Fibroblast of skin of scalp (primary cell): ENCODE results near the gene CDH22.

Experiments used
- DNase-seq: peaks from one replicate; pipeline ENCODE4 v3.0.0-alpha.2; 2013

Gene CDH22

GRCh38 chr20:46135856-46136633, 172.3 kb downstream of the CDH22 start:
- DNase-seq: no peak

- no peak for DNase-seq
Measured at GRCh38 chr20:46134716-46135115, 173.6 kb downstream of the CDH22 start.

GRCh38 chr20:46133886-46134654, 174.2 kb downstream of the CDH22 start:
- no peak for DNase-seq

GRCh38 chr20:46132705-46133120, 175.6 kb downstream of the CDH22 start:
- peak; percentile 54 for DNase-seq

- no peak for DNase-seq
Measured at GRCh38 chr20:46131396-46131795, 176.9 kb downstream of the CDH22 start.

- no peak for DNase-seq
Measured at GRCh38 chr20:46130534-46130933, 177.8 kb downstream of the CDH22 start.

- DNase-seq: no peak
Measured at GRCh38 chr20:46129955-46130481, 178.3 kb downstream of the CDH22 start.

GRCh38 chr20:46128310-46129151, 179.8 kb downstream of the CDH22 start:
- peak; percentile 24 for DNase-seq

- no peak for DNase-seq
Measured at GRCh38 chr20:46127396-46128010, 180.8 kb downstream of the CDH22 start.

- DNase-seq: no peak
Measured at GRCh38 chr20:46126440-46127056, 181.8 kb downstream of the CDH22 start.
